Caco-2 (cell line): Measurements from ENCODE around the gene GNAQ. TPM values are rescaled to one million over a fixed set of nuclear protein-coding genes. Genes with fewer than 3 reads are reported as not detected.

Source experiments
- BruUV-seq: library from RNA; stranded (reverse); fragments of 400-500 nt; replicated peaks from 2 replicates; lab custom pipeline; 2021; lab: Mats Ljungman, UMichigan
- CTCF ChIA-PET: fragments of 300-600 bp; sonication (Branson Sonifier 250); formaldehyde crosslinking; loops from one replicate; lab custom pipeline; 2022; ENCODE audit warnings: antibody characterized with exemption; lab: Charles Lee
- POLR2A ChIA-PET: fragments of 300-600 bp; sonication (Branson Sonifier 250); formaldehyde crosslinking; loops from one replicate; lab custom pipeline; 2022; ENCODE audit warnings: antibody characterized with exemption; lab: Charles Lee
- DNase-seq, 2 experiments: peaks; one replicate each; pipeline versions ENCODE4 v3.0.0 to v3.0.0-alpha.2; 2020 to 2022
- H3K27me3 ChIP-seq: replicated peaks from 2 replicates; pipeline ENCODE4 v1.6.0; 2011; ENCODE audit warnings: low read length; ENCODE audit not compliant: control insufficient read depth, insufficient read depth
- H3K36me3 ChIP-seq: 2 replicates; pipeline ENCODE4 v1.5.1; 2011; ENCODE audit warnings: low read length; ENCODE audit not compliant: control insufficient read depth, insufficient read depth
- H3K4me1 ChIP-seq: fragments of 250-450 bp; sonication (Bioruptor Pico); 2 replicates; pipeline ENCODE4 v1.5.1; 2020; ENCODE audit warnings: mild to moderate bottlenecking
- H3K4me3 ChIP-seq: 2 replicates; pipeline ENCODE4 v1.5.1; 2011; ENCODE audit warnings: low read depth, mild to moderate bottlenecking, control low read depth, low read length
- H3K9me3 ChIP-seq: fragments of 250-450 bp; sonication (Bioruptor Pico); 2 replicates; pipeline ENCODE4 v1.5.1; 2020; ENCODE audit warnings: mild to moderate bottlenecking, moderate library complexity
- H3K27ac Mint-ChIP-seq: one replicate; pipeline ENCODE4 v1.8.0; 2022; ENCODE audit warnings: mixed read lengths; ENCODE audit not compliant: unreplicated experiment
- H3K27me3 Mint-ChIP-seq: one replicate; pipeline ENCODE4 v1.8.0; 2022; ENCODE audit warnings: mixed read lengths; ENCODE audit not compliant: insufficient read depth, unreplicated experiment
- H3K36me3 Mint-ChIP-seq: one replicate; pipeline ENCODE4 v1.8.0; 2022; ENCODE audit warnings: mild to moderate bottlenecking, mixed read lengths; ENCODE audit not compliant: insufficient read depth, unreplicated experiment
- H3K4me1 Mint-ChIP-seq: one replicate; pipeline ENCODE4 v1.8.0; 2022; ENCODE audit warnings: low read depth, mixed read lengths; ENCODE audit not compliant: unreplicated experiment
- H3K4me3 Mint-ChIP-seq: one replicate; pipeline ENCODE4 v1.8.0; 2022; ENCODE audit warnings: mild to moderate bottlenecking, moderate library complexity, mixed read lengths; ENCODE audit not compliant: unreplicated experiment
- H3K9me3 Mint-ChIP-seq: one replicate; pipeline ENCODE4 v1.8.0; 2022; ENCODE audit warnings: mixed read lengths; ENCODE audit not compliant: unreplicated experiment
- intact Hi-C: fragments of 100-400 bp; cut with micrococcal nuclease; formaldehyde crosslinking; loops from one replicate; pipeline ENCODE4 v1.10.0; 2022; ENCODE audit not compliant: unreplicated experiment
- total RNA-seq: library from RNA; stranded (reverse); gene quantifications from 2 replicates; pipeline ENCODE4 v1.2.3, GENCODE V29; 2022
- TF ChIP-seq, protein P1 (sequence below), 2 experiments: fragments of 200-600 bp in 1 of 2; IDR thresholded peaks; 1 replicate in 1 of 2; 2 replicates in 1 of 2; pipeline versions ENCODE4 v1.5.1 to v1.8.0; 2011 to 2022; ENCODE audit warnings: antibody characterized with exemption in 1 of 2, control low read depth in 1 of 2, inconsistent platforms in 1 of 2, low read depth in 1 of 2, low read length in 1 of 2, mild to moderate bottlenecking in 1 of 2, moderate library complexity in 1 of 2; ENCODE audit not compliant: insufficient read depth in 1 of 2, severe bottlenecking in 1 of 2, unreplicated experiment in 1 of 2

GNAQ gene
- total RNA-seq, 1 experiment from 2014 or later = 10.1 TPM

DNA sequence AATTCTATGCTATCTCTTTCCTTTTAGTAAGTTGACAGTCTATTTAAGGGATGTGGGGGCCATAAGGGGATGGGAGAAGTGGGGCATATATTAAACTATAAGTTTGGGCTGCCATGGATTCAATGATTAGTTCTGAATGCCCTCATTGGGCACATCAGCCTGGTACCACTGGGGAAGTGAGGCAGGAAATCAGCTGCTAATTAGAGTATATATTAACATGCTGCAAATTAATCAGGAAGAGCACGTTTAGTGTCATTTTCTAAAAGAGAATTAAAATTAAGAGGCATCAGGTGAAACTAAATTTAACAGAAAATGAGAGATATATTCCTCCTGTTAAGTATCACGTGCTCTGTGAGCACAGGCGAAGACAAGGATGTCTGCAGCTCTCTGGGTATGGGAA is 260.4 kb downstream of the GNAQ start:
- TF ChIP-seq, protein P1, sequence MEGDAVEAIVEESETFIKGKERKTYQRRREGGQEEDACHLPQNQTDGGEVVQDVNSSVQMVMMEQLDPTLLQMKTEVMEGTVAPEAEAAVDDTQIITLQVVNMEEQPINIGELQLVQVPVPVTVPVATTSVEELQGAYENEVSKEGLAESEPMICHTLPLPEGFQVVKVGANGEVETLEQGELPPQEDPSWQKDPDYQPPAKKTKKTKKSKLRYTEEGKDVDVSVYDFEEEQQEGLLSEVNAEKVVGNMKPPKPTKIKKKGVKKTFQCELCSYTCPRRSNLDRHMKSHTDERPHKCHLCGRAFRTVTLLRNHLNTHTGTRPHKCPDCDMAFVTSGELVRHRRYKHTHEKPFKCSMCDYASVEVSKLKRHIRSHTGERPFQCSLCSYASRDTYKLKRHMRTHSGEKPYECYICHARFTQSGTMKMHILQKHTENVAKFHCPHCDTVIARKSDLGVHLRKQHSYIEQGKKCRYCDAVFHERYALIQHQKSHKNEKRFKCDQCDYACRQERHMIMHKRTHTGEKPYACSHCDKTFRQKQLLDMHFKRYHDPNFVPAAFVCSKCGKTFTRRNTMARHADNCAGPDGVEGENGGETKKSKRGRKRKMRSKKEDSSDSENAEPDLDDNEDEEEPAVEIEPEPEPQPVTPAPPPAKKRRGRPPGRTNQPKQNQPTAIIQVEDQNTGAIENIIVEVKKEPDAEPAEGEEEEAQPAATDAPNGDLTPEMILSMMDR (IDR thresholded peaks at IDR 0.05; ENCODE audit: insufficient read depth in 1 of 2, low read depth in 1 of 2, low read length in 1 of 2, severe bottlenecking in 1 of 2, unreplicated experiment in 1 of 2) = no peak
- no peaks in the 10 kb centered on the region for H3K36me3 ChIP-seq
- H3K27ac Mint-ChIP-seq = no peak overlapping the region
- intact Hi-C loops = no loop called here
- H3K4me1 ChIP-seq = no peaks in the 10 kb centered on the region
- no peaks in the 10 kb centered on the region for H3K27me3 Mint-ChIP-seq
- no peaks in the 10 kb centered on the region for H3K9me3 ChIP-seq
- H3K4me3 ChIP-seq = no peak overlapping the region
- H3K27me3 ChIP-seq = no peaks in the 10 kb centered on the region
- H3K4me3 Mint-ChIP-seq = no peak overlapping the region
- H3K4me1 Mint-ChIP-seq = no peaks in the 10 kb centered on the region
- DNase-seq = no peak
- ChIA-PET POLR2A (no interaction called here), CTCF (no interaction called here)
- no peaks in the 10 kb centered on the region for H3K36me3 Mint-ChIP-seq
- no peaks in the 10 kb centered on the region for H3K9me3 Mint-ChIP-seq
- no TSS peak for BruUV-seq

DNA sequence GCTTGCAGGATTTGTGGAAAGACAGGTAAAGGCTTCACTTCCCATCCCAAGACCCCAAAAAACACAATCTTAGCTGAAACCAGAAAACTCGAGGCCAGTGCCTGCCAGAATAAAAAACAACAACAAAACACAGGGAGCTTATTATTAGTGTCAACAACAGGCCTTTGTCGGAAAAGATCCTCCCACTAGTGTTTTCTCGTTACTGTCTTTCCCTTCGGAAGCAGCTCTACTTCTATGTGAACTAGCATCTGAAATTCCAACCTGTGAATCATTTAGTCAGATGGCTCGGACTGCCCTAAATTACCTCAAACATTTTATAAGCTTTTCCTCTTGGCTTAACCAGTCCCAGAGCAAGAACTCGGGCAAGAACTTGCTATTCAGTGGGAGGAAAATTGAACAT is 261.3 kb downstream of the GNAQ start:
- H3K9me3 Mint-ChIP-seq = no peaks in the 10 kb centered on the region
- H3K4me1 ChIP-seq = no peaks in the 10 kb centered on the region
- intact Hi-C loops = no loop called here
- no peaks in the 10 kb centered on the region for H3K9me3 ChIP-seq
- no peak overlapping the region for H3K27ac Mint-ChIP-seq
- H3K36me3 ChIP-seq = no peaks in the 10 kb centered on the region
- no TSS peak for BruUV-seq
- no peak overlapping the region for H3K4me3 Mint-ChIP-seq
- H3K27me3 ChIP-seq = no peaks in the 10 kb centered on the region
- no peaks in the 10 kb centered on the region for H3K27me3 Mint-ChIP-seq
- ChIA-PET CTCF (no interaction called here), POLR2A (no interaction called here)
- H3K36me3 Mint-ChIP-seq = no peaks in the 10 kb centered on the region
- no peak overlapping the region for H3K4me3 ChIP-seq
- no peaks in the 10 kb centered on the region for H3K4me1 Mint-ChIP-seq
- TF ChIP-seq, protein P1 (IDR thresholded peaks at IDR 0.05; ENCODE audit: insufficient read depth in 1 of 2, low read depth in 1 of 2, low read length in 1 of 2, severe bottlenecking in 1 of 2, unreplicated experiment in 1 of 2) = no peak
- no peak for DNase-seq

DNA sequence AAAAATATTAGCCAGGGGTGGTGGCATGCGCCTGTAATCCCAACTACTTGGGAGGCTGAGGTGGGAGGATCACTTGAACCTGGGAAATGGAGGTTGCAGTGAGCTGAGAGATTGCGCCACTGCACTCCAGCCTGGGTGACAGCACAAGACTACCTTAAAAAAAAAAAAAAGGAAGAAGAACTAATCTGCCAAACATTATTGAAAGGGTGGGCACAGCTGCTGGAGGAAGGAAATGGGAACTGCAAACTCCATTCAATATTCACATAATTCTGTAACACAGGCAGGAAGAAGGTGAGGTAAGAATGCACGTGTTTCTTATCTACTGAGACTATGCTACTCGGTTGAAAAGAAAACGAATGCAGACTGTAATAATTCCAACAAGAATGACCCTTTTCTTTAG is 262.4 kb downstream of the GNAQ start:
- intact Hi-C loops = loop anchor here (5.0 kb wide), 1 partner anchor 268 kb away; no protein-coding TSS in a partner anchor
- H3K9me3 Mint-ChIP-seq = no peaks in the 10 kb centered on the region
- POLR2A ChIA-PET = no interaction called here

More for the DNA sequence above, 262.4 kb downstream of the GNAQ start:
- Mint-ChIP-seq H3K36me3 (no peaks in the 10 kb centered on the region), H3K4me3 (no peak overlapping the region), H3K4me1 (no peaks in the 10 kb centered on the region), H3K27ac (no peak overlapping the region), H3K27me3 (no peaks in the 10 kb centered on the region)
- Histone ChIP-seq H3K9me3 (no peaks in the 10 kb centered on the region), H3K4me1 (no peaks in the 10 kb centered on the region), H3K27me3 (no peaks in the 10 kb centered on the region), H3K36me3 (no peaks in the 10 kb centered on the region), H3K4me3 (no peak overlapping the region)
- no peak for DNase-seq
- CTCF ChIA-PET = no interaction called here
- TF ChIP-seq, protein P1 (IDR thresholded peaks at IDR 0.05; ENCODE audit: insufficient read depth in 1 of 2, low read depth in 1 of 2, low read length in 1 of 2, severe bottlenecking in 1 of 2, unreplicated experiment in 1 of 2) = no peak
- BruUV-seq = no TSS peak
